22Rv1 (cell line): Measurements from ENCODE around the gene MMP23B.

Experiments
- H3K27ac ChIP-seq: fragments of 450-650 bp; 2 replicates; pipeline ENCODE4 v1.5.1; 2017
- ZFX ChIP-seq: fragments of 450-650 bp; IDR thresholded peaks from 2 replicates; pipeline ENCODE4 v1.6.1; 2017; ENCODE audit warnings: antibody characterized with exemption, borderline replicate concordance
- TF ChIP-seq, protein P1 (sequence below): fragments of 450-650 bp; IDR thresholded peaks from 2 replicates; pipeline ENCODE4 v1.5.1; 2017; ENCODE audit warnings: mild to moderate bottlenecking

Gene MMP23B

DNA sequence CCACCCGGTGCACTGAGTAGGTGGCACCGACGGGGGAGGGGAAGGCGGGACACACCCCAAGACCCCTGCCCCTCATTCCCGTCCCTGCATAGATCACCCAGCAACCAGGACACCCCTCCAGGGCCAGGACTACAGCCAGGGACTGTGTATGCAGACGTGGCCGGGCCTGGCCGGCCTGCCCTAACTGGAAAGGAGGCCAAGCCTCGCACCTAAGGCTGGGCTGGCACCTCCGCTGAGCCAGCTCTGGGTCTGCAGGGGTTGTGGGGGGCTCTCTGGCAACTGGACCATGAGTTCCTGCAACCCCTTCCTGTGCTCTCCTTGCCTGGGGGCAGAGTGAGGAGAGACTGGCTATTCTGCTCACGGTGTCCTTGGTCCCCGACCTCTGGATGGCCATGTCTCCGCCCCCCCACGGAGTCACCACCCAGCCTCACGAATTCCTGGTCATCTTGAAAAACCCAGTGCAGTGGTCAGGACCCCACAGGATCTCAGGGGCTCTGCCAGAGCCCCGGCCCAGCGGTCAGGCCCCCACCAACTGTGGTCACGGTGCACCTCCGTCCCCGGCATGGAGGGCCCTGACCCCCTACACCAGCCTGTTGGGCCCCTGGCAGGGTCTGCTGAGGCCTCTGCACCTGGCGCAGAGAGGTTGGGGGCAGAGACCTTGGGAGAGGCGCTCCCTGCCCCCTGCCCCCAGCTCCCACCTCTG, 31.0 kb upstream of the MMP23B start:
- TF ChIP-seq, protein P1, sequence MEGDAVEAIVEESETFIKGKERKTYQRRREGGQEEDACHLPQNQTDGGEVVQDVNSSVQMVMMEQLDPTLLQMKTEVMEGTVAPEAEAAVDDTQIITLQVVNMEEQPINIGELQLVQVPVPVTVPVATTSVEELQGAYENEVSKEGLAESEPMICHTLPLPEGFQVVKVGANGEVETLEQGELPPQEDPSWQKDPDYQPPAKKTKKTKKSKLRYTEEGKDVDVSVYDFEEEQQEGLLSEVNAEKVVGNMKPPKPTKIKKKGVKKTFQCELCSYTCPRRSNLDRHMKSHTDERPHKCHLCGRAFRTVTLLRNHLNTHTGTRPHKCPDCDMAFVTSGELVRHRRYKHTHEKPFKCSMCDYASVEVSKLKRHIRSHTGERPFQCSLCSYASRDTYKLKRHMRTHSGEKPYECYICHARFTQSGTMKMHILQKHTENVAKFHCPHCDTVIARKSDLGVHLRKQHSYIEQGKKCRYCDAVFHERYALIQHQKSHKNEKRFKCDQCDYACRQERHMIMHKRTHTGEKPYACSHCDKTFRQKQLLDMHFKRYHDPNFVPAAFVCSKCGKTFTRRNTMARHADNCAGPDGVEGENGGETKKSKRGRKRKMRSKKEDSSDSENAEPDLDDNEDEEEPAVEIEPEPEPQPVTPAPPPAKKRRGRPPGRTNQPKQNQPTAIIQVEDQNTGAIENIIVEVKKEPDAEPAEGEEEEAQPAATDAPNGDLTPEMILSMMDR: no peak
- no peak for TF ChIP-seq ZFX
- no peak overlapping the region for H3K27ac ChIP-seq

DNA sequence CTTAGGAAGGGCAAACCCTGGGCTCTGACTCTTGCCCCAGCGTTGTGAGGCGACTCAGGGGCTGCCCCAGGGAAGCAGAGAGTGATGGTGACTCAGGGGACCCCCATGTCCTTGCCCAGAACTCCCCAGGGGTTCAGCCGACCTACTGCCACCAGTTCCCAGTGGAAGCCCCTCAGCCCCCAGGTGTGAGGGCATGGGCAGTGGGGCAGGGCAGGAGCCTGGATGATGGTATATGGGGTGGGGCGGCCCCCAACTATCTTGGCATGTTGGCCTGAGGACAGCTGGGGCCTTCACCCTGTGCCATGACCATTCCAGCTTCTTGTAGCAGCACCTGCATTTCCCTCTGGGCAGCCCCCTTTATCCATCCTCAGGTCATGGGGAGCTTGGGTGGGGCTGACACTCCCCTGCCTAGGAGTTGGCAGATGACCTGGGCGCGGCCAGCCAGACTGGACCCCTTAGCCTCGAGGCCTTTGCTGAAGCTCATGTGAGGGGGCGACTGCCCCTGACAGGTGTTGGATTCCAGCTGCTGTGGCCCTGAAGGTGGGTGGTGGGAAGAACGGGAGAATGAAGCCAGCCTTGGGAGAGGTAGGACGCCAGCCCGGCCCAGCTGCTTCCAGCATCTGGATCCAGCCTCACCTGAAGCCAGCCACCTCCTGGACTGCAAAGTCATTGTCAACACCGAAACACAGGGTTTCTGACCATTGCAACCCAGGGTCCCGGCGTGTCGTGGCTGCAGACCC, 30.2 kb upstream of the MMP23B start:
- H3K27ac ChIP-seq: no peak overlapping the region
- TF ChIP-seq ZFX: no peak

DNA sequence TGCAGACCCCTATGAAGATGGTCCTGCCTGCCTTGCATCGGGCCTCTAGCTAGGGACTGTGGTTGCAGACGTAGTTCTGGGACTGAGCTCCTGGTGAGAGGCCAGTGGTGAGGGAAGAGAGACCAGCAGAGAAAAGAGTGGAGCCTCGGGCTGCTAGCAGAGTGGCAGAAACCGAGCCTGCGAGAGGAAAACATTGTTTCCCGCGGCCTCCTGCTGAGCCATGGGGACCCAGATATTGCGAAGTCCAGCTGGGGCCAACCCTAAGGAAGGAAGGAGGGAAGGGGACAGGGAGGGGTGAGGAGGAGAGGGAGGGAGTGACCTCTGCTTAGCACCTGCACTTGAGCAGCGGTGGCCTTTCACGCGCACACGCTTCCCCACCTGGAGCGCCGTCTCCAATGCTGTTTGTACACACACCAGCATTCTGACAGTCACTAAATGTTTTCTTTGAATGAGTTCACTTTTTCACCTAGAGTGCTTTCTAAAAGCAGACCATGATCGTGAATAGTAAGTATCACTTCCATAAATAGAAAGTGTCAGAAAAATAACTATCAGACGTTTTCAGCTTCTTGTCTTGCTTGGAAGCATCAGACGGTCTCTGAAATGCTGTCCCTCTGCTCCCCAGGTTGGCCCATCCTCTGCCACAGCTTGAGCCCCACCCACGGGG, 29.5 kb upstream of the MMP23B start:
- no peak overlapping the region for H3K27ac ChIP-seq
- TF ChIP-seq ZFX: no peak
- TF ChIP-seq, protein P1: no peak

DNA sequence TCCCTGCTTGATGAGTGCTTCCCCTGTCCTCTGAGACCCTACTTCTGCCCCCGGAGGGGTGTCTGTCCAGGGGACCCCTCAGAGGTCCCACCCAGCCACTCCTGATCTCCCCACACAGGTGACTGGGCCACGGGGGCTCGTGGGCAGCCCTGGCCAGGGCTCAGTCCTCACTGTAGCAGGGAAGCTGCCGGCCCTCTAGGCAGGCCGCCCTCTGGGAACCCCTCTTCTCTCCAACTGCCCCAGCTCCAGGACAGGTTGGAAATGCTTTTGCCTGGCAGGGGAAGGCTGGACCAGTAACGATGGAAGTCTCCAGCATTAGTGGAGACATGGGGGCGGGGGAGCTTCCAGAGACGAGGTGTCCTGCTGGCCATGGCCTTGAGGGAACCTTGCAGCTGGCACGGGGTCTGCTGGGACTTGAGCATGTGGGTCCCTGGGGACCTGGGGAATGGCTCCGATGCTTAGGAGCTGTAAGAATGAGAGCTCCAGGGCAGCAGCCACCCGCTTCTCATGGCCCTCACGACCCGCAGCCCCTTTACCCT, 28.9 kb upstream of the MMP23B start:
- H3K27ac ChIP-seq: no peak overlapping the region
- TF ChIP-seq, protein P1: no peak
- no peak for TF ChIP-seq ZFX

DNA sequence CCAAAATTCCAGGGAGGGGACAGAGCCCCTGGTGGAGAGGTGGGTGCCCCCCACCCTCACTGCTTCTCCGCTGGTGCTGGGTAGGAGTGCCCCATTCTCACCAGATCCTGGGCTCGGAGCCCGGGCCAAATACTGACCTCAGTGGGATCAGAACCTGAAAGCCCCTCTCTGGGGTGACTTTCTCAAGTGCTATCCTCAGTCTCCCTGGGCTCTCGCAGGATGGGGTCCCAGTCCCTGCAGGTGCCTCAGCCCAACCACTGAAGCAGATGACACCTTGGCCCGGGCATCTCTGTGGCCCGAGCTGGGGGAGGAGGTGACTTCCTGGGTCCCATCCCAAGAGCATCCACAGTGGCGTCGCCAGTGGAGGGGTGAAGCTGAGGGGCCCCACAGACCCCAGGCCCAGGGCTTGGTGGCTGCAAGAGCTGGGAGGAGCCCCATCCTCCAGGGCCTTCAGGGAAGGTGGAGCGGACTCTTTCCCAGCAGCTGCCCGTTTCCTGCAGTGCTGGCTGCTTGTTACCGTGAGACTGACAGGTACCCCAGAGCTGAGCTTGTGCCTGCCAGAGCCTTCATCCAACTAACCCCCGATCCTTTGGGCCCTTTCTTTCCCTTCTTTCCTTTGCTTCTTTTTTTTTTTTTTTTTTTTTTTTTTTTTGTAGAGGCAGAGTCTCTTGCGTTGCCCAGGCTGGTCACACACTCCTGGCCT, 28.2 kb upstream of the MMP23B start:
- no peak overlapping the region for H3K27ac ChIP-seq
- TF ChIP-seq ZFX: no peak
- TF ChIP-seq, protein P1: no peak

DNA sequence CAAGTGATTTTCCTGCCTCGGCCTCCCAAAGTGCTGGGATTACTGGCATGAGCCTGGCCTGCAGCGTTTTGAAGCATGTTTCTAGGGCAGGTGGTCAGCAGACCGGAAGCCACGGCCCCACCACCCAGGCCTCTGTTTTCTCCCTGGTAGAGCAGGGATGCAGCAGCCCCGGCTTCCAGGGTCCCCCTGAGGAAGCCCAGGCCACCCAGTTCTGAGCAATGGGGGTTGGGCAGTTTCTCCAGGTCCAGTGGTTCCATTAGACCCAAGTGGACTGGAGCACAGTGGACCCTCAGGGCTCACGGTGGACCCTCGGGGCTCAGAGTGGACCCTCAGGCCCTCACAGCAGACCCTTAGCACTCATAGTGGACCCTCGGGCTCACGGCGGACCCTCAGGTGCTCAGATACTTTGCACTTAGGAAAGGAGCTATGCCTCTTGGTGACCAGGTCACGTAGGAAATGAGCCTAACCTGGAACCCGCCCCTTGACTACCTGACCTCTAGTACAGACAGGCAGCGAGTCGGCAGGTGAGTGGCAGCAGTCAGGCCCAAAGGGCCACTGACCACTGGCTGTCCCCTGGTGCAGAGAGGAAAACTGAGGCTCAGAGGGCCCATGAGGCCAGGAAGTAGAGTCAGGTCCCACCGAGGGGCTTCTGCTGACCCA, 27.5 kb upstream of the MMP23B start:
- no peak overlapping the region for H3K27ac ChIP-seq
- no peak for TF ChIP-seq ZFX
- TF ChIP-seq, protein P1: no peak

DNA sequence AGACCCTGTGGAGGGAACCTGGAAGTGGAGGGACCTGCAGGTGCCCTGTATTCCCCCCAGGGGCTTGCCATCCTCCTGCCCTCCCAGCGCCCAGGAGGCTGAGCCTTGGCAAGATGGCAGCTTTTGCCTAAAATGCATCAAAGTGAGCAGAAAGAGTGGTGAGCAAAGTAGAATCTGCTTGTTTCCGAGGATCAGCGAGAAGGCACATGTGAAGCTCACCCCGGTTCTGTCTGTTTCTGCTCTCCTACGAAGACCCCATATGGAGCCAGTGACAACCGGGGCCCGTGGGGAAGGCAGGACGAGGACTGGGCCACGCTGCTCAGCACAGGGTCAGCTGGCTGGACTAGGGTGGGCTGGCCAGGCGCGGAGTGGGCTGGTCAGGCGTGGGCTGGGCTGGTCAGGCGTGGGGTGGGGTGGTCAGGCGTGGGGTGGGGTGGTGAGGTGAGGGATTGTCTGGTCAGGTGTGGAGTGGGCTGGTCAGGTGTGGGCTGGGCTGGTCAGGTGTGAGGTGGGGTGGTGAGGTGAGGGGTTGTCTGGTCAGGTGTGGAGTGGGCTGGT, 26.9 kb upstream of the MMP23B start:
- H3K27ac ChIP-seq: no peak overlapping the region
- no peak for TF ChIP-seq ZFX
- TF ChIP-seq, protein P1: no peak
